Measurements from ENCODE around the gene TFAP2A.

TFAP2A gene

DNA sequence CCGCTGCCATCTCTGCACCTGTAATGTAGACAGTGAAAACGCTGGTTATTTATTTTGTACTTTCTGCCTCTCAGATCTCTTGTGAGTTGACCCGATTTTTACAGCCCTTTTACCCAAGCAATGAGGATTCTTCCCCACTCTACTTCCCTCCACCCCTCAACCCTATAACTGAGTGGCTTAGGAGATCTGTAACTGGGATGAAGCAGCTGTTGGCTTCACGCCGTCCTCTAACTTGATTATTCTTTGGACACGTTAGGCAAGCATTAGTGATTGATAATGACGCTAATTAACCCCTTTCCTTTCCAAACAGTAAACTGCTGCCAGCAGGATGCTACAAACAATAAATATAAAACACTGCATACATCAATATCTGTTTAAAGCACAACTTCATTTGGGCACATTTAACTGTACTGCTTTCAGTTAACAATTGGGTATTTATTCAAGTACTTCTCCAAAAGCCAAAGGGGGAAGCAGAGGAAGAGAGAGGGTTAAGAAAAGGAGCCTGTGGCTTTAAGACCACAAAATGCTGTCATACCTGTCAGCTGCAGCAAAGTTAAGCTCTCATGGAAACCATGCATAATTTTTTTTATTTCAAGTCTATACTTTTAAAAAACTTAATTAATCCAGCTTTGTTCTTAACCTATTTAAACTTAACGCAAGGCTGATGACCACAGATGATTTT, 21.2 kb downstream of the TFAP2A start:
- peaks cover 5% of the 10 kb centered on the region; the same call in 1 of the 2 replicates for H3K27me3 ChIP-seq (ENCODE audit: insufficient read depth, low read length)

DNA sequence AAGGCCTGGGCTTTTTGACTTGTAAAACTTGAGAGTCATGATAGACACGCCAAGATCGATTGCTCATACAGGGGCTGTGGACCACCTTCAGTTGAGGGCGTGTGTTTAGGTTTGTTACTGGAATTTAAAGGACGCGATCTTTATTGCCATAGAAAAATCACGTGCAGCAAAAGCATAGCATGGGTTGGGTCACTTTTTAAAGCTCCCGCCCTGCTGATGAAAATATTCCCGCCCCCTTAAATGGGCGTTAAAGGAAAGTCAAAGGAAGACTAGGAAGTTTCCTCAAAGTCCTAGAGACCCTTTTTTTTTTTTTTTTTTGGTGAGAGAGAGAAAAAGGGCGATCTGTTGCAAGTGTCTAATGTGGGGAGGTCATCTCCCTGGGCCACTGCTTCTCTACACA, 23.1 kb downstream of the TFAP2A start:
- no peak overlapping the region for H3K4me2 ChIP-seq (ENCODE audit: low read length)
- no peaks in the 10 kb centered on the region for H3F3A ChIP-seq (ENCODE audit: insufficient read depth, low read length)
- no peak for TF ChIP-seq EZH2 (IDR thresholded peaks at IDR 0.05; ENCODE audit: borderline replicate concordance, low read length)
- TF ChIP-seq, protein P1, sequence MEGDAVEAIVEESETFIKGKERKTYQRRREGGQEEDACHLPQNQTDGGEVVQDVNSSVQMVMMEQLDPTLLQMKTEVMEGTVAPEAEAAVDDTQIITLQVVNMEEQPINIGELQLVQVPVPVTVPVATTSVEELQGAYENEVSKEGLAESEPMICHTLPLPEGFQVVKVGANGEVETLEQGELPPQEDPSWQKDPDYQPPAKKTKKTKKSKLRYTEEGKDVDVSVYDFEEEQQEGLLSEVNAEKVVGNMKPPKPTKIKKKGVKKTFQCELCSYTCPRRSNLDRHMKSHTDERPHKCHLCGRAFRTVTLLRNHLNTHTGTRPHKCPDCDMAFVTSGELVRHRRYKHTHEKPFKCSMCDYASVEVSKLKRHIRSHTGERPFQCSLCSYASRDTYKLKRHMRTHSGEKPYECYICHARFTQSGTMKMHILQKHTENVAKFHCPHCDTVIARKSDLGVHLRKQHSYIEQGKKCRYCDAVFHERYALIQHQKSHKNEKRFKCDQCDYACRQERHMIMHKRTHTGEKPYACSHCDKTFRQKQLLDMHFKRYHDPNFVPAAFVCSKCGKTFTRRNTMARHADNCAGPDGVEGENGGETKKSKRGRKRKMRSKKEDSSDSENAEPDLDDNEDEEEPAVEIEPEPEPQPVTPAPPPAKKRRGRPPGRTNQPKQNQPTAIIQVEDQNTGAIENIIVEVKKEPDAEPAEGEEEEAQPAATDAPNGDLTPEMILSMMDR (IDR thresholded peaks at IDR 0.05; ENCODE audit: low read length), result no peak
- no peaks in the 10 kb centered on the region for H3K36me3 ChIP-seq (ENCODE audit: insufficient read depth, low read length)
- H2AFZ ChIP-seq (ENCODE audit: low read length), result no peak overlapping the region
- peaks cover 5% of the 10 kb centered on the region; the same call in 1 of the 2 replicates for H3K27me3 ChIP-seq (ENCODE audit: insufficient read depth, low read length)
- H4K20me1 ChIP-seq (ENCODE audit: insufficient read depth, low read length), result no peaks in the 10 kb centered on the region
- H3K9me2 ChIP-seq (ENCODE audit: low read depth, low read length), result no peaks in the 10 kb centered on the region
- H3K9me3 ChIP-seq (ENCODE audit: low read length), result no peaks in the 10 kb centered on the region
- no peak overlapping the region for H3K9ac ChIP-seq (ENCODE audit: low read length)
- no peak overlapping the region for H3K27ac ChIP-seq (ENCODE audit: low read depth, low read length, poor library complexity, severe bottlenecking)
- no peaks in the 10 kb centered on the region for H3K79me2 ChIP-seq (ENCODE audit: insufficient read depth, low read length)
- H3K4me3 ChIP-seq (ENCODE audit: low read depth, low read length, poor library complexity, severe bottlenecking), result no peak overlapping the region
- no peaks in the 10 kb centered on the region for H3K4me1 ChIP-seq (ENCODE audit: insufficient read depth, low read length, severe bottlenecking)

More for the DNA sequence above, 21.2 kb downstream of the TFAP2A start:
- H4K20me1 ChIP-seq (ENCODE audit: insufficient read depth, low read length), result no peaks in the 10 kb centered on the region
- no peak overlapping the region for H3K27ac ChIP-seq (ENCODE audit: low read depth, low read length, poor library complexity, severe bottlenecking)
- no peaks in the 10 kb centered on the region for H3K9me3 ChIP-seq (ENCODE audit: low read length)
- no peak overlapping the region for H3K4me2 ChIP-seq (ENCODE audit: low read length)
- H2AFZ ChIP-seq (ENCODE audit: low read length), result no peak overlapping the region
- H3K9ac ChIP-seq (ENCODE audit: low read length), result no peak overlapping the region
- H3F3A ChIP-seq (ENCODE audit: insufficient read depth, low read length), result no peaks in the 10 kb centered on the region
- TF ChIP-seq EZH2 (IDR thresholded peaks at IDR 0.05; ENCODE audit: borderline replicate concordance, low read length), result no peak
- TF ChIP-seq, protein P1 (IDR thresholded peaks at IDR 0.05; ENCODE audit: low read length), result no peak
- H3K4me1 ChIP-seq (ENCODE audit: insufficient read depth, low read length, severe bottlenecking), result peaks cover 10% of the 10 kb centered on the region
- H3K4me3 ChIP-seq (ENCODE audit: low read depth, low read length, poor library complexity, severe bottlenecking), result no peak overlapping the region
- no peaks in the 10 kb centered on the region for H3K9me2 ChIP-seq (ENCODE audit: low read depth, low read length)
- no peaks in the 10 kb centered on the region for H3K36me3 ChIP-seq (ENCODE audit: insufficient read depth, low read length)
- H3K79me2 ChIP-seq (ENCODE audit: insufficient read depth, low read length), result no peaks in the 10 kb centered on the region

DNA sequence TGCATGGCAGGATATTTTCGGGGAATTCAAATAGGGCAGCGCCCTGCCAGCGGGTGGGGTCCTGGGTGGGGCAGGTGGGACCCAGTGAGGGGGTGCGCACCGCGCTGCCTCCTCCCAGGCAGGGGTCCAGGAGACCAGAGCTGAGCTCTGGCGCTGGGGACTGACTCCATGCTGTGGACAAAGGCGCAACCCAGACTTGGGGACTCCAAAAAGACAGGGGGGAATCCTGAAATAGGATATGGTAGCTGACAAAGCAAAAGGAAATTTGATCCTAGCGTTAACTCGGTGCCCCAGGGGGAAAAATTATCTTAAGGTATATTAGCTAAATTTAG, 23.6 kb downstream of the TFAP2A start:
- Histone ChIP-seq H3F3A (ENCODE audit: insufficient read depth, low read length) (no peaks in the 10 kb centered on the region), H3K36me3 (ENCODE audit: insufficient read depth, low read length) (no peaks in the 10 kb centered on the region), H3K27ac (ENCODE audit: low read depth, low read length, poor library complexity, severe bottlenecking) (no peak overlapping the region), H3K9me2 (ENCODE audit: low read depth, low read length) (no peaks in the 10 kb centered on the region), H3K4me3 (ENCODE audit: low read depth, low read length, poor library complexity, severe bottlenecking) (no peak overlapping the region), H3K79me2 (ENCODE audit: insufficient read depth, low read length) (no peaks in the 10 kb centered on the region), H3K9me3 (ENCODE audit: low read length) (no peaks in the 10 kb centered on the region), H3K9ac (ENCODE audit: low read length) (no peak overlapping the region), H3K4me1 (ENCODE audit: insufficient read depth, low read length, severe bottlenecking) (no peaks in the 10 kb centered on the region), H3K4me2 (ENCODE audit: low read length) (no peak overlapping the region), H3K27me3 (ENCODE audit: insufficient read depth, low read length) (peaks cover 5% of the 10 kb centered on the region; the same call in 1 of the 2 replicates), H2AFZ (ENCODE audit: low read length) (no peak overlapping the region), H4K20me1 (ENCODE audit: insufficient read depth, low read length) (no peaks in the 10 kb centered on the region)
- TF ChIP-seq, protein P1 (IDR thresholded peaks at IDR 0.05; ENCODE audit: low read length), result no peak
- TF ChIP-seq EZH2 (IDR thresholded peaks at IDR 0.05; ENCODE audit: borderline replicate concordance, low read length), result no peak
